ENCODE measurements around the gene TNNT1.
A peak's percentile ranks its signal among the peaks of the same experiment; 100 is the strongest.

The TNNT1 gene

DNA sequence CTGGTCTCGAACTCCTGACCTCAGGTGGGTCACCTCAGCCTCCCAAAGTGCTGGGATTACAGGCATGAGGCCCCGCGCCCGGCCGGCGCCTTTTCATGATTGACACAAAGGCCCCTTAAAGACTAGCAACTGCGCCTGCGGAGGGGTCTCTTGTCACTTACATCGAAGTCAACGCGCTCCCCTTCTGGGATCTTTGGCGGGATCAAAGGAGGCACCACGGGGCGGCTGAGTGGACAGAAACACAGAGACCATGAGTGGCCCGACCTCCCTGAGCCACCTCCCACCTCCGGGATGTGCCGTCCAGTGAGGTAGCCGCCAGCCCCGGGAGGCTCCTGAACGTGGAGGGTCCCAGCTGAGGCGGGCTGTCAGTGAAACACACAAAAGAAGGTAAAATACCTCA lies 7.3 kb downstream of the TNNT1 start:
- DNase-seq (ENCODE audit: low read depth in 2 of 2) = no peak

DNA sequence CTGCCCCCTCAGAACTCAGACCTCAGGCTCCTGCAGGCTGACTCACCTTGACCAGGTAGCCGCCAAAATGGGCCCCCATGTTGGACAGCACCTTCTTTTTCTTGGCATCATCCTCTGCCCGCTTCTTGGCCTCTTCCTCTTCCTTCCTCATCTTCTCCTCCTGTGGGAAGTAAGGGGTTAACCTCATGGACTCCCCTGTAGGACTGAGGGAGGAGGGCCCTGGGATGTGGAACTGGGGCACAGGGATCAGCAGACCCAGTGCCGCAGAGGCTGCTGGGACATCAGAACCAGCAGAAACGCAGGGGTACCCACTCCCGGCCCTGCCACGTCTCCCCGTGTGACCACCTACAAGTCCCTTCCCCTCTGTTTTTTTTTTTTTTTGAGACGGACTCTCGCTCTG lies 11.1 kb downstream of the TNNT1 start:
- no peak for DNase-seq (ENCODE audit: low read depth in 2 of 2)

DNA sequence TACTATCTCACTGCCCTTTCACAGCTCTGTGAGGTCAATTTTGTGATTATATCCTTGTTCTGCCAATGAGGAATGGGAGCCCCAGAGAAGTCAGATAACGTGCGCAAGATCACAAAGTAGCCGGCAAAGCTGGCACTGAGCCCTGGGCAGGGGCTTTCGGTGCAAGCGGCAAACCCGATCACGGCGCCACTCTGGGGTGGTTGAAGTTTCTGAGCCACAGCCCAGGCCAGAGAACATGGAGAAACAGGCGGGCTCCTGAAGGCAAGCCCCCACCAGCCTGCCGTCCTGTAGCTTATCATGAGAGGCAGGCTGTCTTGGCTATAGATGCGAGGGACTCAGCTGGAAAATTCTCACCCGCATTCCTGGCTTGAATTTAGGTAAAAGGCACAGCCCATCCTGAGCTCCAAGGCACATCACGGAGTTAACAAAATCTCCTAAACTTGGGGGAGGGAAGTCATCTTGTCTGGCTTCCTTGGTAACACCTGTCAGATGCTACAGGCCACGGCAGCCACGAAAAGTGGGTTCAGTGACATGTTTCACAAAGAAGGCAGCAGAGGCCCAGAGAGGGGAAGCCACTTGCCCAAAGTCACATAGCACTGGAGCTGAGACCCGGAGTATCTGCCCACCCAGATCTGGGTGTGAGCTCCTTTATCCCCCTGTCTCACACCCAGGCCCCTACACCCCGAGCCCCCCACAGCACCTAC lies 12.5 kb downstream of the TNNT1 start:
- DNase-seq (ENCODE audit: low read depth in 2 of 2) = no peak

DNA sequence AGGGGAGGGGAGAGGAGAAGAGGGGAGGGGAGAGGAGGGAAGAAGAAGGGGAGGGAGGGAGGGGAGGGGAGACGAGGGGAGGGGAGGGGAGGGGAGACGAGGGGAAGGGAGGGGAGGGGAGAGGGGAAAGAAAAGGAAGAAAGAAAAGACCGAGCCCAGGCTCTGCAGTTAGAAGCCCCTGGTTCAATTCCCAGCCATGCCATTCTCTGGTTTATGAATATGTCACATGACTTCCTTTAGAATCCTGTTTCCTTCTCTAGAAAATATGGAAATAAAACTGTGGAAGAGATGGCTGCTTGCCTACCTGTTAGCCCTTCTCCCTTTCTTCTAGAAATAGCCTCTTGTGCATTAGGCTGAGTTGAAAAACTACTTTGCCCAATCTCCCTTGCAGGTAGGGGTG lies 14.3 kb downstream of the TNNT1 start:
- DNase-seq (ENCODE audit: low read depth in 2 of 2) = no peak

DNA sequence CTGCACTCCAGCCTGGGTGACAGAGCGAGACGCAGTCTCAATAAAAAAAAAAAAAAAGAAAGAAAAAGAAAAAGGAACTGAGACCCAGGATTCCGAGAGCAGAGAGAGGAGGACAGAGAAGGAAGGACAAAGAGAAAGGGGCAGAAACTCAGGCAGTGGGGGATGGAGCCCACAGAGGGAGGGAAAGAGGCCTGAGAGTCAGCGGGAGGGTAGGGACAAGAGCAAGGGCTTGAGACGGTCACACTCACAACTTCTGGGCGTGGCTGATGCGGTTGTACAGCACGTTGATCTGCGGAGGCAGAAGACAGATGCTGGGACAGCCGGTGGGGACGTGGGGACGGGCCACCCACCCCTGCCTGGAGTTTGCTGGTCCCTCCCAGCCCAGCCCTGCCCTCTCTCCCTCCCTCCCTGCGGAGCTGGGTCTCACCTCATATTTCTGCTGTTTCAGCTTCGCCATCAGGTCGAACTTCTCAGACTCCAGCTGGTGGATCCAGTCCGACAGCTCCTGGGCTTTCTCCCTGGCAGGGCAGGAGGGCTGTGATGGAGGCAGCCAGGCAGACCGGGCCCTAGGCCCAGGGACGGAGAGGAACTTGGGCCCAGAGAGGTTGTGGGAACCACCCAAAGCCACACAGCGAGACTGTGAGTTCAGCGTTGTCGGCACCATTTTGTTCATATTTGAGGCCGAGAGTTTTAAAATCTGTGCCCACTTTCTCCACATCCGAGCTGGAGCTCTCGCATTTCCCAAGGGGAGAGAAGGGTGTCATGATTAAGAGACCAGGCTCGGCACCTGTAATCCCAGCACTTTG lies 15.2 kb downstream of the TNNT1 start:
- no peak for DNase-seq (ENCODE audit: low read depth in 2 of 2)

DNA sequence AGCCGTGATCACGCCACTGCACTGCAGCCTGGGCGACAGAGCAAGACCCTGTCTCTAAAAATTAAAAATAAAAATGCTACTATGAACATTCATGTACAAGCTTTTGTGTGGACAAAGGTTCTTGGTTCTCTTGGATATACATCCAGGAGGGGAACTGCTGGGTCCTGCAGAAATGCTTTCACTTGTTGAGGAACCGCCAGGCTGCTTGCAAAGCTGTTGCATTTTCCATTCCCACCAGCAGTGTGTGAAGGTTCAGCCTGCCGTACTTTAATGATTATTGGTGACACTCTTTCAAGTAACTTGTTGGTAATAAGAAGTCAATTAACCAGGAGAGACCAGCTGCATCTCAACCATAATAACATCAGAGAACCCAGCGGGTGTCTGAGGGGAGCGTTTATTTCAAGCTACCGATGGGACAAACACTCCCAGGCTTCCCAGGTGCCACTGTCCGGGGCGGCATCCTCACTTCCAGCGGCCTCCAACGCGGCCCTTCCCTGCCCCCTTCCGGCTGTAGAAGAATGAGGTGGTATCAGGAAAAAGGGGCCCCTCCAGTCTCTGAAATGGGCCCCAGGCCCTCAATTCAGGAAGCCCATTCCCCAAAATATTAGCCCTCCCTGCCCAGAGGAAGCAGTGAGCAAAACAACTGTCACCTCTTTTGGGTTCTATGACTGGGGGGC lies 16.4 kb downstream of the TNNT1 start:
- DNase-seq (ENCODE audit: low read depth in 2 of 2) = no peak

DNA sequence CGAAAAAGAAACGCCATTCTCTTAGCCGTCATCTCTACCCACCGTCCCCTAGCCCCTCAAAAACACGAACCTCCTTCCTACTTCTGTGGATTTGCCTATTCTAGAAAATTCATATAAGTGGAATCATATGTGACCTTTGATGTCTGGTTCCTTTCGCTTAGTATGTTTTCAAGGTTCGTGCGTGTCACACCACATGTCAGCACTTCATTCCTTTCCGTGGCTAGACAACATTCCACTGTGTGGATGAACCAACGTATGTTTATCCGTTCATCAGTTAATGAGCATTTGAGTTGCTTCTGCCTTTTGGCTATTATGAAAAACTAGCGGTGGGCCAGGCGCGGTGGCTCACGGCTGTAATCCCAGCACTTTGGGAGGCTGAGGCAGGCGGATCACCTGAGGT lies 17.6 kb downstream of the TNNT1 start:
- DNase-seq (ENCODE audit: low read depth in 2 of 2) = no peak

DNA sequence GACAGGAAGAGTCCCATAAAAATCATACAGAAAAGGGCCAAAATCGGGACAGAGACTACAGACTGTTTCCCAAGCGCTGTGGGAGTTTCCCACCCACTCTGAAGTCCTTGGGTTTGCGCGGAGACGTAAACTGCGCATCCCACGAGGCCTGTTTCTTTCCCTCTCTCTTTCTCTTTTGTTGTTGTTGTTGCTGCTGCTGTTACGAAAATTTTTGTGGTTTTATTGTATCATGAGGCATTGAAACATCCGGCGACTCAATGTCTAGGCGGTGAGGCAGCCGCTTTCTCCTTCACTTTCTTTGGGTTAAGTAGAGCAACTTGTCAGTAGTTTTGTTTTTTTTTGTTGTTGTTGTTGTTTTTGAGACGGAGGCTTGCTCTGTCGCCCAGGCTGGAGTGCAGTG lies 30.0 kb downstream of the TNNT1 start:
- DNase-seq (ENCODE audit: low read depth in 2 of 2) = no peak

DNA sequence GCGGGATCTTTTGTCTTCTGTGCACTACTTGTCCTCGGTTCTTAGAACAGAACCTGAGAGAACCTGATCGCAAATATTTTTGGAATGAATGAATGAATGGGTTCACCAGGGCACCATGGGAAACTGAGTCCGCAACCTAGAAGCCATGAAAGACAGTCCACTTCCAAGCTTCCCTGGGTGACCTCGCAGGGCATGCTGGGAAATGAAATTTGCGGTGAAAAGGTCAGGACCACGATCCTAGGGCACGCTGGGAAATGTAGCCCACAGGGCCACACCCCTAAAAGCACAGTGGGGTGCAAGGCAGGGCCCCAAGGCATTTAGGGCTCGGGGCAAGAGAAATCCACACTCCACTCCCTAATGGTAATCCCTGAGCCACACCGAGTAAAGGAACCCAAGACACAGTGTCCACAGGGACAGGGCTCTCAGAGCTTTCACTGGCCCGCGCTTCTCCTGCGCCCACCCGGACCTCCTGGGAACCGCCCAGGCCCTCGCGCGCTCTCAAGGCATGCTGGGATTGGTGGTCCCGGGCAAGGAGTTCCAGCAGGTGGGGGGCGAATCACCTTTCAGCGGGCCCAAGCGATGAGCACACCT lies 30.5 kb downstream of the TNNT1 start:
- peak in 1 of 2 donors; percentile 32 for DNase-seq (ENCODE audit: low read depth in 2 of 2)

DNA sequence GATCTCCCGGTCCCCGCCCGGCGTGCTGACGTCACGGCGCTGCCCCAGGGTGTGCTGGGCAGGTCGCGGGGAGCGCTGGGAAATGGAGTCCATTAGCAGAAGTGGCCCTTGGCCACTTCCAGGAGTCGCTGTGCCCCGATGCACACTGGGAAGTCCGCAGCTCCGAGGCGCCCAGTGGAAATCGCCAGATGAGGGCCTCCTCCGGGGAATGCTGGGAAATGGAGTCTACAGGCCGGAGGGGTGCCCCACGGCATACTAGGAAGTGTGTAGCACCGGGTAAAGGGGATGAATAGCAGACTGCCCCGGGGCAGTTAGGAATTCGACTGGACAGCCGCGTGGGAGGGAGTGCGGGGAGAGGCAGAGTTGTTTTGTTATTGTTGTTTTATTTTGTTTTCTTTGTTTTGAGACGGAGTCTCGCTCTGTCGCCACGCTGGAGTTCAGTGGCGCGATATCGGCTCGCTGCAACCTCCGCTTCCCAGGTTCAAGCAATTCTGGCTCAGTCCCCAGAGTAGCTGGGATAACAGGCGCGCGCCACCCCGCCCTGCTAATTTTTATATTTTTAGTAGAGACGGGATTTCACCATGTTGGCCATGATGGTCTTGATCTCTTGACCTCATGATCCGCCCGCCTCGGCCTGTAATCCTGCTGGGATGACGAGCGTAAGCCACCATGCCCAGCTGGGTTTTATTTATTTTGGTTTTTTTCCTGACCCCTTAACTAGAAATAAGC lies 31.2 kb downstream of the TNNT1 start:
- peak; percentile 96 to 98 for DNase-seq (ENCODE audit: low read depth in 2 of 2)

DNA sequence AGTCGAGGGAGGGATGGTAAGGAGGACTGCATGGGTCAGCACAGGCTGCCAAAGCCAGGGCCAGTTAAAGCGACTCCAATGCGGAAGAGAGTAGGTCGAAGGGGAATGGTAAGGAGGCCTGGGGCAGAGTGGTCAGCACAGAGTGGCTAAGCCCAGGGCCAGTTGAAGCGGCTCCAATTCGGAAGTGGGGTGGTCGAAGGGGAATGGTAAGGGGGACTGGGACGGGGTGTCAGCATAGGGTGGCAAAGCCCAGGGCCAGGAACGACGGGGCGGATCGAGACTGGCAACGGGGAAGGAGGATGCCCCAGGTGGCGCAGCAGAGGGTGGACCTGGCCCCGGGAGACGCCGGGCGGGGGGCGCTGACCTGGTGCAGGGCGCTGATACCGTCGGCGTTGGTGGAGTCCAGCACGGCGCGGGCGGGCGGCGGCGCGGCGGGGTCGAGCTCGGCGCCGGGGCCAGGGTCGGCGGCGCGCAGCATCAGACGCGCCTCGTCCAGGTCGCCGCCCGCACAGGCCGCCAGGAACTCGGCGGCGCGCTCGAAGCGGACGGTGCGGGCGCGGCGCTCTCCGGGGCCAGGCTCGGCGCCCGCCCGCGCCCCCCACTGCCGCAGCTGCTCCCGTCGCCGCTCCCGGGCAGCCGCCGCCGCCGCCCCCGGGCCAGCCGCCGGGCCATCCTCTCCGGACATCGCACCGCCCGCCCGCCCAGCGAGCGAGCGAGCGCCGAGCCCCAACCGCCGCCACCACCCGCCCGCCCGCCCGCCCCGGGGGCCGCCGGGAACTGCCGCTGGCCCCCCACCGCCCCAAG lies 31.9 kb downstream of the TNNT1 start, which contains the start of gene PPP1R12C:
PPP1R12C (minus strand) TSS at position 779 of the 804 bp plus-strand sequence; CDS start at position 685, 94 bp downstream.
- DNase-seq (ENCODE audit: low read depth in 2 of 2) = no peak

DNA sequence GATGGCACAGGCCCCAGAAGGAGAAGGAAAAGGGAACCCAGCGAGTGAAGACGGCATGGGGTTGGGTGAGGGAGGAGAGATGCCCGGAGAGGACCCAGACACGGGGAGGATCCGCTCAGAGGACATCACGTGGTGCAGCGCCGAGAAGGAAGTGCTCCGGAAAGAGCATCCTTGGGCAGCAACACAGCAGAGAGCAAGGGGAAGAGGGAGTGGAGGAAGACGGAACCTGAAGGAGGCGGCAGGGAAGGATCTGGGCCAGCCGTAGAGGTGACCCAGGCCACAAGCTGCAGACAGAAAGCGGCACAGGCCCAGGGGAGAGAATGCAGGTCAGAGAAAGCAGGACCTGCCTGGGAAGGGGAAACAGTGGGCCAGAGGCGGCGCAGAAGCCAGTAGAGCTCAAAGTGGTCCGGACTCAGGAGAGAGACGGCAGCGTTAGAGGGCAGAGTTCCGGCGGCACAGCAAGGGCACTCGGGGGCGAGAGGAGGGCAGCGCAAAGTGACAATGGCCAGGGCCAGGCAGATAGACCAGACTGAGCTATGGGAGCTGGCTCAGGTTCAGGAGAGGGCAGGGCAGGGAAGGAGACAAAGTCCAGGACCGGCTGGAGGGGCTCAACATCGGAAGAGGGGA lies 32.7 kb downstream of the TNNT1 start:
- peak; percentile 25 to 44 for DNase-seq (ENCODE audit: low read depth in 2 of 2)

DNA sequence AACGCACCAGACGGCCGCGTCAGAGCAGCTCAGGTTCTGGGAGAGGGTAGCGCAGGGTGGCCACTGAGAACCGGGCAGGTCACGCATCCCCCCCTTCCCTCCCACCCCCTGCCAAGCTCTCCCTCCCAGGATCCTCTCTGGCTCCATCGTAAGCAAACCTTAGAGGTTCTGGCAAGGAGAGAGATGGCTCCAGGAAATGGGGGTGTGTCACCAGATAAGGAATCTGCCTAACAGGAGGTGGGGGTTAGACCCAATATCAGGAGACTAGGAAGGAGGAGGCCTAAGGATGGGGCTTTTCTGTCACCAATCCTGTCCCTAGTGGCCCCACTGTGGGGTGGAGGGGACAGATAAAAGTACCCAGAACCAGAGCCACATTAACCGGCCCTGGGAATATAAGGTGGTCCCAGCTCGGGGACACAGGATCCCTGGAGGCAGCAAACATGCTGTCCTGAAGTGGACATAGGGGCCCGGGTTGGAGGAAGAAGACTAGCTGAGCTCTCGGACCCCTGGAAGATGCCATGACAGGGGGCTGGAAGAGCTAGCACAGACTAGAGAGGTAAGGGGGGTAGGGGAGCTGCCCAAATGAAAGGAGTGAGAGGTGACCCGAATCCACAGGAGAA lies 33.5 kb downstream of the TNNT1 start:
- no peak for DNase-seq (ENCODE audit: low read depth in 2 of 2)

DNA sequence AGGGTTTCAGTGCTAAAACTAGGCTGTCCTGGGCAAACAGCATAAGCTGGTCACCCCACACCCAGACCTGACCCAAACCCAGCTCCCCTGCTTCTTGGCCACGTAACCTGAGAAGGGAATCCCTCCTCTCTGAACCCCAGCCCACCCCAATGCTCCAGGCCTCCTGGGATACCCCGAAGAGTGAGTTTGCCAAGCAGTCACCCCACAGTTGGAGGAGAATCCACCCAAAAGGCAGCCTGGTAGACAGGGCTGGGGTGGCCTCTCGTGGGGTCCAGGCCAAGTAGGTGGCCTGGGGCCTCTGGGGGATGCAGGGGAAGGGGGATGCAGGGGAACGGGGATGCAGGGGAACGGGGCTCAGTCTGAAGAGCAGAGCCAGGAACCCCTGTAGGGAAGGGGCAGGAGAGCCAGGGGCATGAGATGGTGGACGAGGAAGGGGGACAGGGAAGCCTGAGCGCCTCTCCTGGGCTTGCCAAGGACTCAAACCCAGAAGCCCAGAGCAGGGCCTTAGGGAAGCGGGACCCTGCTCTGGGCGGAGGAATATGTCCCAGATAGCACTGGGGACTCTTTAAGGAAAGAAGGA lies 34.4 kb downstream of the TNNT1 start:
- no peak for DNase-seq (ENCODE audit: low read depth in 2 of 2)

DNA sequence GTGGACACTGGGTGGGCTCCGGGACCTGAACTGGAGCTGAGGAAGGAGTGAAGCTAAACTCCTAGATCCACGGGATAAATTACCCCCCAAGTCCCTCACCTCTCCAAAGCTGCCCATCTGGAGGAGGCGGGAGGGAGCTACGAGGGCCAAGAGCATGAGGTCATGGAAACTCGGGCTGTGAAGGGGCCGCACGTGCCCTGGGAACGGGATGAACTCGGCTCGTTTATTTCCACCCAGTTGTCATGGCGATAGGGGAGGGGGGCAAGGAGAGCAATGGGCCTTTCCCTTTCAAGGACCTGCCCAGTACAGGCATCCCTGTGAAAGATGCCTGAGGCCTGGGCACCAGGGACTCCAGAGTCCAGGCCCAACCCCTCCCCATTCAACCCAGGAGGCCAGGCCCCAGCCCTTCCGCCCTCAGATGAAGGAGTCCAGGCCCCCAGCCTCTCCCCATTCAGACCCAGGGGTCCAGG lies 35.4 kb downstream of the TNNT1 start:
- DNase-seq (ENCODE audit: low read depth in 2 of 2) = no peak

DNA sequence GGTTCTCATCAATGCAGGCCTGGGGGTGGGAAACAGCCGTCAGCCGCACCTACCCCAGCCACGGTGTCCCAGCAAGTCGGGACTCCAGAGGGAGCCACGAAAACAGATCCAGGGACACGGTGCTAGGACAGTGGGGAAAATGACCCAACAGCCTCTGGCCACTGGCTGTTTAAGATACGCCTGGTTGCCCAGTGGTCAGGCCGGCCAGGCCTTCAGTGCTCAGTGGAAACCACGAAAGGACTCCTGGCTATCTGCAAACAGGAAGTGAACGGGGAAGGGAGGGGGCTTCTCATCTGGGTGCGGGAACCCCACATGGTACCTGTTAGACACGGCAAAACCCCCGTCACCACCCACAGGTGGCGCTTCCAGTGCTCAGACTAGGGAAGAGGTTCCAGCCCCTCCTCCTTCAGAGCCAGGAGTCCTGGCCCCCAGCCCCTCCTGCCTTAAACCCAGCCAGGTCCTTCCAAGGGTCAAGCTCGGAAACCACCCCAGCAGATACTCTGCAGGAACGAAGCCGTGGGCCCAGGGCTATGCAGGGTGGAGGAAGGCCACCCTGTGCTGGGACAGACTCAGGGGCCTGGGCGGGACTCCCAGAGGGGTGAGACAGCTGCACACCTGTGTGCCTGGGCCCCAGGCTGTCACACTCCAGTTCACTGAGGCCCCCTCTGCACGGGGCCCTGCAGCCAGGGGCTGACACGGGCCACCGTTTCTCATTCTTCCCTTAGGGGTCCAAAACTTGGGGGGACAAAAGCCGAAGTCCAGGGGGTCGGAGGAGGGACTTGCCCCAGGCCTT lies 36.0 kb downstream of the TNNT1 start:
- DNase-seq (ENCODE audit: low read depth in 2 of 2) = no peak

DNA sequence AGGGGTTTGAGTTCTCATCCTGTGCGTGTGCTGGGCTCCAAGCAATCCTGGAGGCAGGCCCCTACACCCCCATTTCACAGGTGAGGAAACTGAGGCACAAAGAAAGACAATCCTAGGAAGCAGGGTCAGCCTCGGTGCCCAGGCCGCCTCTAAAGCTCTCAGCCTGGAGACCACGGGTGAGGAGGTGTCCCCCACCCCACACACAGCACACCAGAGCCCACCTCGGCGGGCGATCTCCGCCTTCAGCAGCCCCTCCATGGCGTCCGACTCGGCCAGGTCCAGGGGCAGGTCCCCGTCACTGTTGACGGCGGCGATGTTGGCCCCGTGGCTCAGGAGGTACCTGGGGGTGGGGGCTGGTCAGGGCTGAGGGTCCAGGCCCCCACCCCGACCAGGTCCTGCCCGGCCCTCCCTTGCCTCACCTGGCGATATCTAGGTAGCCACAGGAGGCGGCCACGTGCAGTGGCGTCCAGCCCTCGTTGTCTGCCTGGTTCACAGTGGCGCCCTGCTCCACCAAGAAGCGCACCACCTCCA lies 36.7 kb downstream of the TNNT1 start:
- DNase-seq (ENCODE audit: low read depth in 2 of 2) = no peak

DNA sequence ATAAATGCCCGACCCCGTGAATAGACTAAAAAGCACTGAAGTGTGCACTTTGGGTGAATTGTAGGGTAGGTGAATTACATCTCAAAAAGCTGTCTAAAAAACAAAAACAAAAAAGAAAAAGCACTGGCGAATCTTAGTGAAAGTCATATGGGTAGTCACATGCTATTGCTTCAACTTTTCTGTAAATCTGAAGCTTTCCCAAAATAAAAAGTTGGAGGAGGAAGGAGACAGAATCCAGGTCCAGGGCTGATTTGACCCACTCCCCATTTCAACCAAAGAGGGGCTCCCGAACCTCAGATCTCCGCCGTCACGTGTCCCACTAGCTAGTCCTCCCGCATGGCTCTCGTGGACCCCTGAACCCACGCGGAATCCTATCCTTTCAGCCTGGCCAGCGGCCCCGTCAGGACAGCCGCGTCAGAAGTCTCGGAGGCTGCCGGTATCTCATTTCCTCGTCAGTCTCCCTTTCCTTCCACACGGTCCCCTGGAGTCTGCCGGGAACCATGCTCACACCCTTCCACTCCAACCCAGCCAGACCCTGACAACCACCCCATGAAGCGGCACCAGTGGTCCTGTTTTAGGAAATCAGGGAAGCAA lies 37.7 kb downstream of the TNNT1 start:
- DNase-seq (ENCODE audit: low read depth in 2 of 2) = no peak
